Fibroblast of villous mesenchyme (primary cell): ENCODE data around the gene NPM1. TPM values are rescaled to one million over a fixed set of nuclear protein-coding genes. Genes with fewer than 3 reads are reported as not detected.
A peak's percentile ranks its signal among the peaks of the same experiment; 100 is the strongest.

Experiments
- DNase-seq: peaks from one replicate; pipeline ENCODE4 v3.0.0-alpha.2; 2010; ENCODE audit warnings: low read depth
- H3K4me3 ChIP-seq: 2 replicates; pipeline ENCODE4 v1.5.1; 2011; ENCODE audit warnings: low read depth, mild to moderate bottlenecking, low read length
- CTCF ChIP-seq: IDR thresholded peaks from 2 replicates; pipeline ENCODE4 v1.5.1; 2012; ENCODE audit warnings: low read depth, mild to moderate bottlenecking, low read length; ENCODE audit not compliant: insufficient read depth
- total RNA-seq: library from RNA; depleted of rRNA; stranded (reverse); fragments of >200 nt; gene quantifications from 2 replicates; pipeline ENCODE4 v1.2.3, GENCODE V29; 2012

NPM1 gene
- total RNA-seq, 1 donor, result 1,000 TPM

GRCh38 chr5:171386861-171387344, 746 bp upstream of the NPM1 start:
- DNase-seq, result no peak
- no peak for TF ChIP-seq CTCF
- peak overlapping the region; percentile 94 for H3K4me3 ChIP-seq

- DNase-seq, result peak; percentile 79
- H3K4me3 ChIP-seq, result peak overlapping the region; percentile 94
- TF ChIP-seq CTCF, result no peak
Observed at GRCh38 chr5:171387970-171388815, 544 bp downstream of the NPM1 start.

GRCh38 chr5:171388816-171389168, 1.1 kb downstream of the NPM1 start:
- TF ChIP-seq CTCF, result no peak
- no peak for DNase-seq
- peak overlapping the region; percentile 94 for H3K4me3 ChIP-seq

- DNase-seq, result no peak
- peak overlapping the region; percentile 29 for H3K4me3 ChIP-seq
- TF ChIP-seq CTCF, result no peak
Observed at GRCh38 chr5:171390883-171391677, 3.4 kb downstream of the NPM1 start.

- DNase-seq, result no peak
- no peak for TF ChIP-seq CTCF
Observed at GRCh38 chr5:171391996-171392577, 4.4 kb downstream of the NPM1 start.

GRCh38 chr5:171392585-171393159, 5.0 kb downstream of the NPM1 start:
- no peak overlapping the region for H3K4me3 ChIP-seq
- no peak for DNase-seq
- no peak for TF ChIP-seq CTCF

More at GRCh38 chr5:171391996-171392577, 4.4 kb downstream of the NPM1 start:
- H3K4me3 ChIP-seq, result no peak overlapping the region
